Retinal pigment epithelial cell (primary cell): Measurements from ENCODE around the gene ELFN1.

Source experiments
- DNase-seq: peaks from one replicate; pipeline ENCODE4 v3.0.0-alpha.2; 2010; ENCODE audit warnings: low read depth
- H3K4me3 ChIP-seq: 2 replicates; pipeline ENCODE4 v1.5.1; 2011; ENCODE audit warnings: mild to moderate bottlenecking, low read length, control low read depth, moderate library complexity
- CTCF ChIP-seq: conservative IDR thresholded peaks from 2 replicates; pipeline ENCODE4 v1.5.1; 2011; ENCODE audit warnings: low read depth, low read length, control low read depth, inconsistent platforms

The ELFN1 gene

GRCh38 chr7:1770331-1770730 is 100.3 kb downstream of the ELFN1 start:
- no peak for DNase-seq
- H3K4me3 ChIP-seq, result no peak overlapping the region
- TF ChIP-seq CTCF, result no peak

- DNase-seq, result no peak
- H3K4me3 ChIP-seq, result no peak overlapping the region
- no peak for TF ChIP-seq CTCF
Measured at GRCh38 chr7:1775389-1775788, 105.3 kb downstream of the ELFN1 start.

- DNase-seq, result no peak
- TF ChIP-seq CTCF, result no peak
- no peak overlapping the region for H3K4me3 ChIP-seq
Measured at GRCh38 chr7:1777122-1777521, 107.0 kb downstream of the ELFN1 start.

- no peak for TF ChIP-seq CTCF
- no peak for DNase-seq
Measured at GRCh38 chr7:1779445-1779844, 109.4 kb downstream of the ELFN1 start.

GRCh38 chr7:1781369-1781768 is 111.3 kb downstream of the ELFN1 start:
- no peak for TF ChIP-seq CTCF
- H3K4me3 ChIP-seq, result no peak overlapping the region

More at GRCh38 chr7:1779445-1779844, 109.4 kb downstream of the ELFN1 start:
- H3K4me3 ChIP-seq, result no peak overlapping the region

GRCh38 chr7:1785839-1786238 is 115.8 kb downstream of the ELFN1 start:
- DNase-seq, result no peak
- no peak overlapping the region for H3K4me3 ChIP-seq
- TF ChIP-seq CTCF, result no peak

More at GRCh38 chr7:1781369-1781768, 111.3 kb downstream of the ELFN1 start:
- no peak for DNase-seq

GRCh38 chr7:1787241-1787640 is 117.2 kb downstream of the ELFN1 start:
- no peak for TF ChIP-seq CTCF
- H3K4me3 ChIP-seq, result no peak overlapping the region
- DNase-seq, result no peak
